H9 (cell line): ENCODE results near the gene NPTX2. TPM values are rescaled to one million over a fixed set of nuclear protein-coding genes. Genes with fewer than 3 reads are reported as not detected.

ENCODE experiments used
- DNase-seq: peaks from one replicate; pipeline ENCODE4 v3.0.0-alpha.2; 2017
- H2AFZ ChIP-seq: one replicate; pipeline ENCODE4 v1.6.1; 2013; ENCODE audit warnings: mild to moderate bottlenecking, low read length, control low read depth, moderate library complexity
- H2AK5ac ChIP-seq: 2 replicates; pipeline ENCODE4 v1.6.1; 2013; ENCODE audit warnings: low read length, control low read depth, mixed read lengths; ENCODE audit not compliant: insufficient read length
- H2BK120ac ChIP-seq: one replicate; pipeline ENCODE4 v1.6.1; 2013; ENCODE audit warnings: low read depth, mild to moderate bottlenecking, low read length, control low read depth, inconsistent platforms; ENCODE audit not compliant: poor library complexity, severe bottlenecking
- H2BK12ac ChIP-seq: 2 replicates; pipeline ENCODE4 v1.6.1; 2013; ENCODE audit warnings: low read length, control low read depth, mixed read lengths, low read depth; ENCODE audit not compliant: insufficient read length
- H2BK15ac ChIP-seq: 2 replicates; pipeline ENCODE4 v1.6.1; 2013; ENCODE audit warnings: low read depth, low read length, control low read depth
- H2BK20ac ChIP-seq: one replicate; pipeline ENCODE4 v1.6.1; 2013; ENCODE audit warnings: low read depth, mild to moderate bottlenecking, low read length, control low read depth, inconsistent platforms; ENCODE audit not compliant: poor library complexity, severe bottlenecking
- H2BK5ac ChIP-seq: 2 replicates; pipeline ENCODE4 v1.6.1; 2013; ENCODE audit warnings: low read length, control low read depth, mixed read lengths; ENCODE audit not compliant: insufficient read length
- H3K14ac ChIP-seq: 2 replicates; pipeline ENCODE4 v1.6.1; 2013; ENCODE audit warnings: low read length, control low read depth; ENCODE audit not compliant: insufficient read depth
- H3K18ac ChIP-seq: 2 replicates; pipeline ENCODE4 v1.6.1; 2013; ENCODE audit warnings: low read depth, mild to moderate bottlenecking, mixed read lengths, low read length, control low read depth; ENCODE audit not compliant: insufficient read length
- H3K23ac ChIP-seq: 2 replicates; pipeline ENCODE4 v1.6.1; 2013; ENCODE audit warnings: low read length, control low read depth, mixed read lengths, low read depth; ENCODE audit not compliant: insufficient read length
- H3K23me2 ChIP-seq: 2 replicates; pipeline ENCODE4 v1.6.1; 2013; ENCODE audit warnings: low read depth, mild to moderate bottlenecking, mixed read lengths, low read length, control low read depth; ENCODE audit not compliant: insufficient read length, poor library complexity, severe bottlenecking
- H3K27ac ChIP-seq: 2 replicates; pipeline ENCODE4 v1.5.1; 2013; ENCODE audit warnings: low read length, control low read depth, mixed read lengths, low read depth; ENCODE audit not compliant: insufficient read length
- H3K27me3 ChIP-seq: 2 replicates; pipeline ENCODE4 v1.6.1; 2013; ENCODE audit warnings: low read length, control low read depth, inconsistent platforms; ENCODE audit not compliant: insufficient read depth
- H3K4ac ChIP-seq: 2 replicates; pipeline ENCODE4 v1.6.1; 2013; ENCODE audit warnings: low read depth, mild to moderate bottlenecking, control low read depth, inconsistent platforms, low read length, moderate library complexity
- H3K4me1 ChIP-seq: 2 replicates; pipeline ENCODE4 v1.6.1; 2013; ENCODE audit warnings: low read length, control low read depth, inconsistent platforms; ENCODE audit not compliant: insufficient read depth
- H3K4me2 ChIP-seq: 2 replicates; pipeline ENCODE4 v1.6.1; 2013; ENCODE audit warnings: low read length, control low read depth, mixed read lengths; ENCODE audit not compliant: insufficient read length, insufficient read depth
- H3K56ac ChIP-seq: 2 replicates; pipeline ENCODE4 v1.6.1; 2013; ENCODE audit warnings: low read depth, mild to moderate bottlenecking, mixed read lengths, low read length, control low read depth; ENCODE audit not compliant: insufficient read length
- H3K79me1 ChIP-seq: 2 replicates; pipeline ENCODE4 v1.6.1; 2013; ENCODE audit warnings: low read depth, mild to moderate bottlenecking, moderate library complexity, low read length, control low read depth, inconsistent platforms; ENCODE audit not compliant: insufficient read depth, poor library complexity, severe bottlenecking
- H3K79me2 ChIP-seq: 2 replicates; pipeline ENCODE4 v1.6.1; 2013; ENCODE audit warnings: low read length, control low read depth, inconsistent platforms; ENCODE audit not compliant: insufficient read depth
- H3K9ac ChIP-seq: 2 replicates; pipeline ENCODE4 v1.6.1; 2013; ENCODE audit warnings: low read length, control low read depth, mixed read lengths; ENCODE audit not compliant: insufficient read length; ENCODE audit errors: extremely low read depth
- H3K9me3 ChIP-seq: one replicate; pipeline ENCODE4 v1.6.1; 2013; ENCODE audit warnings: low read depth, low read length, inconsistent platforms; ENCODE audit not compliant: control insufficient read depth
- H3T11ph ChIP-seq: one replicate; pipeline ENCODE4 v1.6.1; 2013; ENCODE audit warnings: mild to moderate bottlenecking, low read length, control low read depth, inconsistent platforms
- H4K20me1 ChIP-seq: one replicate; pipeline ENCODE4 v1.6.1; 2013; ENCODE audit not compliant: control insufficient read depth, insufficient read length, insufficient read depth
- H4K5ac ChIP-seq: 2 replicates; pipeline ENCODE4 v1.6.1; 2013; ENCODE audit warnings: low read depth, mild to moderate bottlenecking, mixed read lengths, low read length, control low read depth; ENCODE audit not compliant: insufficient read length
- H4K8ac ChIP-seq: replicated peaks from 2 replicates; pipeline ENCODE4 v1.6.1; 2013; ENCODE audit warnings: low read length, control low read depth, mixed read lengths, low read depth; ENCODE audit not compliant: insufficient read length
- H4K91ac ChIP-seq: 2 replicates; pipeline ENCODE4 v1.6.1; 2013; ENCODE audit warnings: low read depth, mild to moderate bottlenecking, moderate library complexity, mixed read lengths, low read length, control low read depth; ENCODE audit not compliant: insufficient read length
- H3K27ac Mint-ChIP-seq, 3 experiments: 2 replicates in 2 of 3; 3 replicates in 1 of 3; pipeline ENCODE4 v1.8.0; 2020 to 2021; ENCODE audit warnings: mixed read lengths in 3 of 3, mild to moderate bottlenecking in 1 of 3, moderate library complexity in 1 of 3
- H3K27me3 Mint-ChIP-seq: 2 replicates; pipeline ENCODE4 v1.8.0; 2021; ENCODE audit warnings: low read depth, mild to moderate bottlenecking, moderate library complexity, mixed read lengths
- H3K36me3 Mint-ChIP-seq, 3 experiments: 2 replicates in 2 of 3; 3 replicates in 1 of 3; pipeline ENCODE4 v1.8.0; 2020 to 2021; ENCODE audit warnings: low read depth in 3 of 3, mixed read lengths in 3 of 3; ENCODE audit not compliant: insufficient read depth in 1 of 3
- H3K4me1 Mint-ChIP-seq, 2 experiments: 2 replicates each; pipeline ENCODE4 v1.8.0; 2020; ENCODE audit warnings: mixed read lengths in 2 of 2
- H3K4me3 Mint-ChIP-seq, 2 experiments: 2 replicates in 1 of 2; 3 replicates in 1 of 2; pipeline ENCODE4 v1.8.0; 2020 to 2021; ENCODE audit warnings: mild to moderate bottlenecking in 2 of 2, mixed read lengths in 2 of 2, moderate library complexity in 1 of 2
- H3K9me3 Mint-ChIP-seq, 2 experiments: 2 replicates in 1 of 2; 3 replicates in 1 of 2; pipeline ENCODE4 v1.8.0; 2020; ENCODE audit warnings: mild to moderate bottlenecking in 2 of 2, mixed read lengths in 2 of 2, moderate library complexity in 1 of 2
- CTCF ChIP-seq: fragments of 200-600 bp; sonication (generic); conservative IDR thresholded peaks from 3 replicates; pipeline ENCODE4 v1.8.0; 2021; ENCODE audit warnings: antibody characterized with exemption, mild to moderate bottlenecking
- WGBS: extraction: QIAGEN DNeasy Blood & Tissue Kit; methylation state at CpG from one replicate; pipeline ENCODE4 v1.1.7; 2013; ENCODE audit warnings: missing lambda C conversion rate, low lambda C conversion rate, mixed read lengths; ENCODE audit not compliant: insufficient read length; ENCODE audit errors: extremely low coverage; 5-methylcytosine and 5-hydroxymethylcytosine counted together
- total RNA-seq: library from RNA; stranded (reverse); gene quantifications from 2 replicates; pipeline ENCODE4 v1.2.1, GENCODE V29; 2021

NPTX2 gene
- total RNA-seq, 1 experiment from 2014 or later = 8.4 TPM

- H3K4ac ChIP-seq = no peak overlapping the region
- no peak overlapping the region for H4K91ac ChIP-seq
- no peak overlapping the region for H3K9ac ChIP-seq
- H3K4me2 ChIP-seq = no peak overlapping the region
- H2BK20ac ChIP-seq = no peak overlapping the region
- H3K9me3 Mint-ChIP-seq = peaks cover 12 to 15% of the 10 kb centered on the region in 2 experiments
- H4K5ac ChIP-seq = no peak overlapping the region
- no peak overlapping the region for H3K18ac ChIP-seq
- no peaks in the 10 kb centered on the region; the same call in 1 of the 2 replicates for H3K4me1 ChIP-seq
- H2BK120ac ChIP-seq = no peak overlapping the region
- no peaks in the 10 kb centered on the region for H3K27me3 ChIP-seq
- H3K56ac ChIP-seq = no peak overlapping the region
- no peak for TF ChIP-seq CTCF
- H3K27ac Mint-ChIP-seq = no peak overlapping the region
- no peak overlapping the region for H3K23ac ChIP-seq
- no peaks in the 10 kb centered on the region for H3K9me3 ChIP-seq
- peaks cover 73% of the 10 kb centered on the region for H3K27me3 Mint-ChIP-seq
- no CpG with 5 or more reads among the region's 9 CpGs for WGBS
- DNase-seq = no peak
- peaks cover 0 to 3% (median 0%) of the 10 kb centered on the region in 3 experiments; a peak in 1 of 7 replicates for H3K36me3 Mint-ChIP-seq
- H2BK15ac ChIP-seq = no peak overlapping the region
- H3T11ph ChIP-seq = no peak overlapping the region
- no peaks in the 10 kb centered on the region for H3K23me2 ChIP-seq
- H4K8ac ChIP-seq = no peak overlapping the region
- no peak overlapping the region for H2BK12ac ChIP-seq
- no peak overlapping the region for H2AK5ac ChIP-seq
- no peak overlapping the region for H3K4me3 Mint-ChIP-seq
- no peak overlapping the region for H2BK5ac ChIP-seq
- no peak overlapping the region for H3K14ac ChIP-seq
- no peak overlapping the region for H3K27ac ChIP-seq
- no peaks in the 10 kb centered on the region for H3K79me1 ChIP-seq
- no peaks in the 10 kb centered on the region for H3K4me1 Mint-ChIP-seq
- no peak overlapping the region for H2AFZ ChIP-seq
- H4K20me1 ChIP-seq = no peaks in the 10 kb centered on the region
- H3K79me2 ChIP-seq = no peaks in the 10 kb centered on the region
Measured at GRCh38 chr7:98674881-98675280, 57.8 kb downstream of the NPTX2 start.
